Mucosa of descending colon (tissue), 3 donors: ENCODE results near the gene SARM1. TPM values are rescaled to one million over a fixed set of nuclear protein-coding genes. Genes with fewer than 3 reads are reported as not detected.

Experiments
- ATAC-seq: fragments of 200-7000 bp; cut with Tn5 transposase; one replicate; pipeline ENCODE4 v1.9.1; 2020; ENCODE audit warnings: mild to moderate bottlenecking, moderate library complexity
- DNase-seq, 3 donors: peaks; one replicate each; pipeline ENCODE4 v3.0.0-alpha.2; 2020
- H3K36me3 ChIP-seq: fragments of 200-600 bp; one replicate; pipeline ENCODE4 v1.8.0; 2021; ENCODE audit warnings: low read depth, mild to moderate bottlenecking
- H3K4me1 ChIP-seq: fragments of 200-600 bp; one replicate; pipeline ENCODE4 v1.8.0; 2021; ENCODE audit warnings: low read depth, mild to moderate bottlenecking
- H3K4me3 ChIP-seq: fragments of 200-600 bp; one replicate; pipeline ENCODE4 v1.8.0; 2021; ENCODE audit warnings: mild to moderate bottlenecking
- H3K9me3 ChIP-seq: fragments of 200-600 bp; one replicate; pipeline ENCODE4 v1.8.0; 2021; ENCODE audit warnings: mild to moderate bottlenecking
- CTCF ChIP-seq: fragments of 200-600 bp; IDR thresholded peaks from one replicate; pipeline ENCODE4 v1.8.0; 2022; ENCODE audit warnings: antibody characterized with exemption, mild to moderate bottlenecking
- intact Hi-C, 2 donors: fragments of 100-400 bp; cut with DNase I in 1 of 2; cut with micrococcal nuclease in 1 of 2; formaldehyde crosslinking; loops; one replicate each; pipeline versions ENCODE4 v1.11.0 to v1.11.1; 2022; cut with DNase I, micrococcal nuclease
- total RNA-seq, 3 donors: library from RNA; stranded (reverse); fragmentation: NEBNext Ultra II Directional in 2 of 3; extraction: Animal tissue kit (Norgen Biotek cat#: 25700) in 2 of 3; gene quantifications; one replicate each; pipeline versions ENCODE4 v1.2.1 to v1.2.4, GENCODE V29; 2021 to 2023
- donor health status: DM: no; HTN: no; CAD: no; lungs with moderate emphysema.
- donor health status: DM: no; HTN: no; CAD: no.
- donor health status: DM: no; HTN: yes; CAD: no.

Gene SARM1
- total RNA-seq, 3 donors from 2014 or later = 12.8 to 16.4 (median 15.0) TPM

- DNase-seq (no peak), ATAC-seq (no peak)
- no peak for TF ChIP-seq CTCF
- Histone ChIP-seq H3K4me3 (no peak overlapping the region), H3K4me1 (peaks cover 2% of the 10 kb centered on the region), H3K9me3 (no peaks in the 10 kb centered on the region), H3K36me3 (no peaks in the 10 kb centered on the region)
- intact Hi-C loops = no loop called here
These were observed 14.9 kb downstream of the SARM1 start for GRCh38 chr17:28386391-28386790.

GRCh38 chr17:28388106-28388505, 16.6 kb downstream of the SARM1 start:
- DNase-seq = no peak
- Histone ChIP-seq H3K4me1 (no peaks in the 10 kb centered on the region), H3K4me3 (no peak overlapping the region), H3K36me3 (no peaks in the 10 kb centered on the region), H3K9me3 (no peaks in the 10 kb centered on the region)
- ATAC-seq = no peak
- TF ChIP-seq CTCF = no peak
- intact Hi-C loops = no loop called here

- DNase-seq = no peak
- no peaks in the 10 kb centered on the region for H3K9me3 ChIP-seq
- no peaks in the 10 kb centered on the region for H3K4me1 ChIP-seq
- no peak for ATAC-seq
- intact Hi-C loops = no loop called here
- H3K4me3 ChIP-seq = no peak overlapping the region
- H3K36me3 ChIP-seq = no peaks in the 10 kb centered on the region
- TF ChIP-seq CTCF = no peak
These were observed 18.6 kb downstream of the SARM1 start for GRCh38 chr17:28390141-28390540.

- no peaks in the 10 kb centered on the region for H3K4me1 ChIP-seq
- H3K9me3 ChIP-seq = no peaks in the 10 kb centered on the region
- no peaks in the 10 kb centered on the region for H3K36me3 ChIP-seq
- TF ChIP-seq CTCF = no peak
- DNase-seq = no peak
- intact Hi-C loops = no loop called here
- H3K4me3 ChIP-seq = no peak overlapping the region
- no peak for ATAC-seq
These were observed 19.1 kb downstream of the SARM1 start for GRCh38 chr17:28390563-28390962.

GRCh38 chr17:28390984-28391383, 19.5 kb downstream of the SARM1 start:
- no peak for TF ChIP-seq CTCF
- DNase-seq (no peak), ATAC-seq (no peak)
- Histone ChIP-seq H3K4me1 (no peaks in the 10 kb centered on the region), H3K36me3 (no peaks in the 10 kb centered on the region), H3K4me3 (no peak overlapping the region), H3K9me3 (no peaks in the 10 kb centered on the region)
- intact Hi-C loops = no loop called here

- no peak overlapping the region for H3K4me3 ChIP-seq
- intact Hi-C loops = no loop called here
- H3K4me1 ChIP-seq = no peaks in the 10 kb centered on the region
- TF ChIP-seq CTCF = no peak
- H3K9me3 ChIP-seq = no peaks in the 10 kb centered on the region
- no peaks in the 10 kb centered on the region for H3K36me3 ChIP-seq
- DNase-seq = no peak
- no peak for ATAC-seq
These were observed 19.9 kb downstream of the SARM1 start for GRCh38 chr17:28391401-28391800.
